Daoy (cell line): ENCODE results near the gene GPR132. TPM values are rescaled to one million over a fixed set of nuclear protein-coding genes. Genes with fewer than 3 reads are reported as not detected.
"Not testable (repeated sequence)": the region's sequence is repeated elsewhere in the genome, so short reads cannot be mapped to it uniquely, and the experiment has no call there.

ENCODE experiments used
- DNase-seq: peaks from one replicate; pipeline ENCODE4 v3.0.0-alpha.2; 2015; ENCODE audit warnings: low read depth
- total RNA-seq: library from RNA; depleted of rRNA; stranded (reverse); fragments of >200 nt; shearing (Covaris generic); gene quantifications from 2 replicates; pipeline ENCODE4 v1.2.3, GENCODE V29; 2014; rRNA removed

The GPR132 gene
- 3.3 and 5.1 TPM in 2 replicates for total RNA-seq

GRCh38 chr14:105065280-105066228 lies at the start of gene GPR132:
TSS of gene GPR132 (minus strand) at chr14:105065430. CDS start at chr14:105055420, 10,010 bp downstream.
- peak; percentile 92 for DNase-seq

- not testable (repeated sequence) for DNase-seq
Observed at GRCh38 chr14:105109243-105109642, 44.0 kb upstream of the GPR132 start.

DNA sequence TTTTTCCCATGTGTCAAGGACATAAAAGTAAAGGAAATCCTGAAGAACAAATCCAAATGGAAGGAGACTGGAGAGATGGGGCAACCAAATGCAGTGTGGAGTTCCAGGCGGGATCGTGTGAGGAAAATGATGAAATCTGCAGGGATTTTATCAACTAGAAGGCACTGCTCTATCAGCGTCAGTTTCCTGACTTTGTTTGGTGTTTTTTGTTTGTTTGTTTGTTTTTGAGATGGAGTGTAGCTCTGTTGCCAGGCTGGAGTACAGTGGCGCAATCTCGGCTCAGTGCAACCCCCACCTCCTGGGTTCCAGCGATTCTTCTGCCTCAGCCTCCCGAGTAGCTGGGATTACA lies 43.3 kb upstream of the GPR132 start:
- DNase-seq, result no peak

GRCh38 chr14:105107781-105108515 lies 42.7 kb upstream of the GPR132 start:
- no peak for DNase-seq

GRCh38 chr14:105107351-105107750 lies 42.1 kb upstream of the GPR132 start:
- no peak for DNase-seq

DNA sequence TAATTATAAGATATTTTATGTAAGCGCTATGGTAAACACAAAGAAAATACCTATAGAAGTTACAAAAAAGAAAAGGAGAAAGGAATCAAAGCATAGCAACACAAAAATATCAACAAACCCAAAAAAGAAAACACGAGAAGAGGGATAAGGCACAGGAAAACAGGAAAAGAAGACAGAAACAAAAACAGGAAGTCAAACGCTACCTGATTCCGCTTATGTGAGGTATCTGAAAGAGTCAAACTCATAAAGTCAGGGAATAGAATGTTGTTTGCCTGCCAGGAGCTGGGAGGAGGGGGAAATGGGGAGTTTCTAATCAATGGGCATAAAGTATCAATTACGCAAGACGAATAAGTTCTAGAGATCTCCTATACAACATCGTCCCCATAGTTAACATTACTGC lies 39.9 kb upstream of the GPR132 start:
- no peak for DNase-seq

DNA sequence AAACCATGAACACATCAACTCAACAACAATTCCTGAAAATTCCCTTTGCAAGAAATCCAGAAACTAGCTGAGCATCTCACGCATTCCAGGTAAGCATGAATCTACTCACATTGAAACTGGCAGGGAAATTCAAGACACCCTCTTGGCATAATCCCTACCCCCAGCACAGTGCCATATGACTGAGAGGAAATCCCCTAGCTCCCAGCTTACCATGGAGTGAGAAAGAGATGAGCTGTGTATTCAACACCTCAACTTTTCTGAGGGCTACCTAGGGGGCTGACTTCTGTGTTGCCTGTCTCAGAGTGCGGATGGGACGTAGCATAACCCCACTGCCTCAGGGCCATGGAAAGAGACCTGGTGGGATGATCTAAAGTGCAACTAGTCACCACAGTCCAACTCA lies 37.7 kb upstream of the GPR132 start:
- no peak for DNase-seq

- no peak for DNase-seq
Observed at GRCh38 chr14:105102361-105102870, 37.2 kb upstream of the GPR132 start.

- no peak for DNase-seq
Observed at GRCh38 chr14:105100910-105101309, 35.7 kb upstream of the GPR132 start.

DNA sequence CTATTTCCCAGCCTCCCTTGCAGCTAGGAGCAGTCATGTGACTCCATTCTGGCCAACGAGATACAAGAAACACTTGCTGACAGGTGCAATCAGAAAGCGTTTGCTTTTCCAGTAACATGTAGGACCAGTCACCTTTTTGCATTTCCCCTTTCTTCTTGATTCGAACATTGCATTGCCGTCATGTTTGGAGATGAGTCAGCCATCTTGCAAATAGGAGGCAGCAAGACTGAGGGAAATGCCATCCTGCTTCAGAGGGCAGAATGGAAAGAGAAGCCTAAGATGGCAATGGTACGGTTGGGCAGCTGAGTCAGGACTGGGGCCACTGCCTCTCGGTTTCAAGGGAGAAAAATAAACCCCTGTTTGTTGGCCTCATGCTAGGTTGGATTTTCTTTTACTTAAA lies 34.5 kb upstream of the GPR132 start:
- DNase-seq, result no peak

DNA sequence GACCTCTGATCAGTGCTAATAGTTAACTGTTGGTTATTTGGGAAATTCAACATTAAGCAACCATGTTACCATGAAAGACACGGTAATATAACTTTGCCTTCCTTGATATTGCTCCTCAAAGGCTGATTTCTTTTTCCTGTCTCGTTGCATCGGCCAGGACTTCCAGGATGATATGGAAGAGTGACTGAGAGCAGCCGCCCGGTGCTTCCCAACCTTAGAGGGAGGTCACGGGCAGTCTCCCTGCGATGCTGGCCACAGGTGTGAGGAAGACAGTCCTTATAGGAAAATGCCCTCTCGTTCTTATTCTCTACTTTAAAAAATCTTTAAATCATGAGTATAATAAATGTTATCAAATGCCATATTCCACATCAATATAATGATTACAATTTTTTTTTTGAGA lies 33.1 kb upstream of the GPR132 start:
- DNase-seq, result no peak

- DNase-seq, result no peak
Observed at GRCh38 chr14:105097794-105098127, 32.5 kb upstream of the GPR132 start.

GRCh38 chr14:105096206-105096875 lies 31.1 kb upstream of the GPR132 start:
- DNase-seq, result no peak

DNA sequence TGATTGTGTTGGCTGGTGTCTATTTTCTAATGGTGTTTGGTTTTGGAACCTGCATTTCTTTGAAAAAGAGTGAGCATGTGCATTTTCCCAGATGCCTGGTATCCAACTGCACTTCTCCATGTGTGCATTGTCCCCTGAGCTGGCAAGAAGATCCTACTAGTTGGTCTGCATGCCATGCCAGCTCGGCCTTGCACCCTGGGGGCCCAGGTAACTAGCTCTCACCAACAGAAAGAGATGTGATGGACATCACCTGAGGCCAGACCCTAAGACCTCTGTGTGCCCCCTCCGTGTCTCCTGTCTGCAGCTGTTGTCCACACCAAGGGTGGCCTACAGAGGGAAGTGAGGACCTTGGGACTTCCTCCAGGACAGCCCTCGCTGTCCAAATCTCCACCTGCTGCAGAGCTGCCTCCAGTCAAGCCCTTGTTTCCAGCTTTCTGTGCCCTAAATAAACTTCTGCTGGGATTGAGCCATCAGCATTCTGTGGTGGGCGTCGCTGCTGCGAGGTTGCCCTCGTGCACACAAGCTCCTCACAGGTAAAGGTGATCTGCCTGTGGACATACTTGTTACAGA lies 30.1 kb upstream of the GPR132 start:
- DNase-seq, result no peak

- no peak for DNase-seq
Observed at GRCh38 chr14:105094193-105094907, 29.1 kb upstream of the GPR132 start.

GRCh38 chr14:105093431-105094192 lies 28.4 kb upstream of the GPR132 start:
- peak; percentile 91 for DNase-seq

DNA sequence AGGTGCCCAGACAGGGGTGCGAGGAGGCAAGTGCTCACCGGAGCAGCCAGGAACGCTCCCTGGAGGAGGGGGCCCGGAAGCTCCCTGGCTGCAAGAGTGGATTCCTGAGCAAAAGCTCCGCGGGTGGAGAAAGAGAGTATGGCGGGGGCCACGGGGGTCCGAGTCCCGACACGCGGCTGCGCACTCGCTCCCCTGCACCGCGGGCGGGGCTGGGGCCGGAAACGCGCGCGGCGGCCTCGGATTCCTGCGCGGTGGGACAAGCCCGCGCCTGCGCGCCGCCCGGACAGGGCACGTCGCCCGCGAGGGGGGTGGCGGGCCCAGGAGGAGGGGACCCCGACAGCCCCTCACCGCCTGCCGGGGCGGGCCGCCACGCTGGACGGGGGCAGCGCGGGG lies 27.8 kb upstream of the GPR132 start:
- peak; percentile 61 for DNase-seq

GRCh38 chr14:105092171-105093037 lies 27.2 kb upstream of the GPR132 start:
- DNase-seq, result peak; percentile 45

DNA sequence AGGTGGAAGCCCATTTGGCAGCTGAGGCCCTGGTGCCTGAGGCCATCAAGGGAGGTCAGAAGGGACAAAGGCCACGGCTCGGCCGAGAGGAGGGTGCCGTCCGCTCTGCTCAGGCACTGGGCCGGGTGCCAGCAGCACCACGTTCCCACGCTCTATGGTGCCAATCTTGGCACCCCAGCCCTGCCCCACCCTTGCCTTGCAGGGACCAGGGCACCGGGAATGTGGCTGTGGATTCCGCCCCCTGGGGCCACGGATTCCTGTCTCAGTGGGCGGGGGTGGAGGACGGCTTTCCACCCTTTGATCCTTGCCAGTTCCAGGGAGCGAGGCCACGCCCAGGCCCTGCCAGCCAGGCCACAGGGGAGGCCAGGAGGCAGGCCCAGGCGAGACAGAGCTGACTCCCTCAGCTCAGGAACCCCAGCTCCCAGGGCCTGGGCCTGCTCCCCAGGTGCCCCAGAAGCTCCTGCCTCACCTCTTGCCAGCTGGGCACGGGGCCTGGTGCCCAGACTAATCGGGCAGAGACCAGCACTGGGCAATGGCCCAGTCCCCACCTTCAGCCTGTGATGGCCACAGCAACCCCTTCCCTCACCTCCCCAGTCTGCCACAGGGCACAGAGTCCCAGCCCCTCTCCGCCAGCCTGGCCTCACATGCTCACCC lies 26.4 kb upstream of the GPR132 start:
- DNase-seq, result peak; percentile 92
